Panc1 (cell line): ENCODE results near the gene TARS2.

Experiments used
- SIN3A ChIP-seq: IDR thresholded peaks from 2 replicates; pipeline ENCODE4 v1.6.1; 2012; ENCODE audit warnings: low read depth, mild to moderate bottlenecking, low read length, moderate library complexity, borderline replicate concordance; ENCODE audit not compliant: insufficient read depth
- TF ChIP-seq, protein P1 (sequence below): fragments of 450-650 bp; IDR thresholded peaks from 2 replicates; pipeline ENCODE4 v1.5.1; 2017; ENCODE audit warnings: mild to moderate bottlenecking

DNA sequence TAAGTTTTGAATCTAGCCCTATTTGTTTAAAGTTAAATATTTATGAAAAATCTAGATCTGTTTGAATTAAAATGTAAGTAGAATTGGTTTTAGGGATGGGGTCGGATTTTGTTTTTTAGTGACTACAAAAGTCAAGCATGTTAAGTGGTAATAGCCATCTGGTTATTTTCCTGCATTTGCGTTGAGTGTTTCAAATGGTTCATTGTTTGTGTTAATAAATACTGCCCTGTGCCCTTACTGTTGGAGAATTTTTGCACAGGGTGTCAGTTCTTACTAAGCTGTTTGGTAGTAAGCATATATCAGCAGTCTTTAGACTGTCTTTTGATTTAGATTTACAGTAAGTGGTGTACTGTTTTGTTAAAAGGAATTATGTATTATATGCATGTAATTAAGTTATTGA lies 46.1 kb upstream of the TARS2 start:
- TF ChIP-seq, protein P1, sequence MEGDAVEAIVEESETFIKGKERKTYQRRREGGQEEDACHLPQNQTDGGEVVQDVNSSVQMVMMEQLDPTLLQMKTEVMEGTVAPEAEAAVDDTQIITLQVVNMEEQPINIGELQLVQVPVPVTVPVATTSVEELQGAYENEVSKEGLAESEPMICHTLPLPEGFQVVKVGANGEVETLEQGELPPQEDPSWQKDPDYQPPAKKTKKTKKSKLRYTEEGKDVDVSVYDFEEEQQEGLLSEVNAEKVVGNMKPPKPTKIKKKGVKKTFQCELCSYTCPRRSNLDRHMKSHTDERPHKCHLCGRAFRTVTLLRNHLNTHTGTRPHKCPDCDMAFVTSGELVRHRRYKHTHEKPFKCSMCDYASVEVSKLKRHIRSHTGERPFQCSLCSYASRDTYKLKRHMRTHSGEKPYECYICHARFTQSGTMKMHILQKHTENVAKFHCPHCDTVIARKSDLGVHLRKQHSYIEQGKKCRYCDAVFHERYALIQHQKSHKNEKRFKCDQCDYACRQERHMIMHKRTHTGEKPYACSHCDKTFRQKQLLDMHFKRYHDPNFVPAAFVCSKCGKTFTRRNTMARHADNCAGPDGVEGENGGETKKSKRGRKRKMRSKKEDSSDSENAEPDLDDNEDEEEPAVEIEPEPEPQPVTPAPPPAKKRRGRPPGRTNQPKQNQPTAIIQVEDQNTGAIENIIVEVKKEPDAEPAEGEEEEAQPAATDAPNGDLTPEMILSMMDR = no peak
- no peak for TF ChIP-seq SIN3A
